Vein endothelial cell (primary cell): ENCODE measurements around the gene SAPCD2. TPM values are rescaled to one million over a fixed set of nuclear protein-coding genes. Genes with fewer than 3 reads are reported as not detected.

Experiments
- small RNA-seq: library from RNA; depleted of rRNA; stranded (forward); fragments of <200 nt; gene quantifications from one replicate; pipeline ENCODE3, GENCODE V24; 2012
- total RNA-seq: library from RNA; depleted of rRNA; stranded (reverse); fragments of >200 nt; gene quantifications from 2 replicates; pipeline ENCODE4 v1.2.3, GENCODE V29; 2012

Gene SAPCD2, protein sequence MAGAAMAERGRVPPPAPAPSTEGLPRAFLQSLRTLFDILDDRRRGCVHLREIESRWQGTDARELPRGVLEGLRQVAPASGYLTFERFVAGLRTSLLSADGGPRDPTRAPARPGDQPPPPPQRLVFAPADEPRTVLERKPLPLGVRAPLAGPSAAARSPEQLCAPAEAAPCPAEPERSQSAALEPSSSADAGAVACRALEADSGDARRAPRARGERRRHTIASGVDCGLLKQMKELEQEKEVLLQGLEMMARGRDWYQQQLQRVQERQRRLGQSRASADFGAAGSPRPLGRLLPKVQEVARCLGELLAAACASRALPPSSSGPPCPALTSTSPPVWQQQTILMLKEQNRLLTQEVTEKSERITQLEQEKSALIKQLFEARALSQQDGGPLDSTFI
- 11.1 and 14.7 TPM in 2 replicates for total RNA-seq

DNA sequence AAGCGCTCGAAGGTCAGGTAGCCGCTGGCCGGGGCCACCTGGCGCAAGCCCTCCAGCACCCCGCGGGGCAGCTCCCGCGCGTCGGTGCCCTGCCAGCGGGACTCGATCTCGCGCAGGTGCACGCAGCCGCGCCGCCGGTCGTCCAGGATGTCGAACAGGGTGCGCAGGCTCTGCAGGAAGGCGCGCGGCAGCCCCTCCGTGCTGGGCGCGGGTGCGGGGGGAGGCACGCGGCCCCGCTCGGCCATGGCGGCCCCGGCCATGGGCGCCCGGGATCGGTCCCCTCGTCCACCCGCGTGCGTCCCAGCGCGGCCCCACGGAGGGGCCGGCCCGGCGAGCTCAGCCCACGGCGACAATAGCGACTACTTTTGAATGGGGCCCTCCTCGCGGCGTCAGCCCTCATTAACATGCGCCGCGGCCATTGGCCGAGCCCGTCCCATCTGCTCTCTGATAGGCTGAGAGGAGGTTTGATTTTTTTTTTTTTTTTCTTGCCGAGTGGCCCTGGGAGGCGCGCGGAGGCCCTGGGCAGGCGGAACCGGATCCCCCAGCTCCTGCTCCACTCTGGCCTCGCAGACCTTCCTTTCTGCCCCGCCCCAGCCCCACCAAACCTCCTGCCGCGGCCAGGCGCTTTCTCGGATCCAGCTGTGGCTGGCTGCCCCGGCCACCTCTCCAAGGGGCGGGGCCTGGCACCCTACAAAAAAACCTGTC lies at the start of gene SAPCD2:
TSS of gene SAPCD2 (minus strand) at position 357 of the 705 bp plus-strand sequence. CDS start at position 260, 97 bp downstream.

DNA sequence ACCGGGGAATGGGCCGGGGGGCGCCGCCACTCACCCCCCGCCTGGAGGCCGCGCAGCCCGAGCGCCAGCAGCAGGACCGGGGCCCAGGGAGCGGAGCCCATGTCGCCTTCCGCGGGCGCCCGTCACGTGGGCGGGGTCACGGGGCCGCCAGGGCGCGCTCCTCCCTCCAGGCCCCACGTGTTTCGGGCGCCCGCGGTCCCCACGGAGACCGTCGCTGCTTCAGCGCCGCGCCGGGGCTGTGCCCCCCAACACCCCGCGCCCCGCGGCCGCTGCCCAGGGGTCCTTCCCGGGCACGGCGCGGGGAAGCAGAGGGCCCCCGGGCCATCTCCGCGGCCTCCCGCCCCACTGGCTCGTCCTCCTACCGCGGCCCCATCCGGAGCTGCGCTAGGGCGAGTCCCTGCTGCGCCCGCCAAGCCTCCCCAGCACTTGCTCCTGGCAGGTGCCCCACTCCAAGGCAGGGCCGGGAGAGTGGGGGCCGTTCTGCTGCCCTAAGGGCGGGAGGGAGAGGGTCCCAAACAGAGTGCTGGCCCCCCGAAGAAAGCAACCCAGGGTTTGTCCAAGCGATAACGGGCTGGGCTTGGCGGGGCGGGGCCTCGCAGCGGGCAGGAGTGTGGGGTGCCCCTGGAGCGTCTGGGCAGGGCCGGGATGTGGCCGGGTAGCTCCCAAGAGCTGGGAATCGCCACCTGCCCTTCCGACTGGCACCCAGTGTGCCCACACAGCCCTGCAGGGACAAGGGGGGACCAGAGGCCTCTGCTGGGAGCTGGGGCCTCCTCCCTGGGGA lies 44.4 kb upstream of the SAPCD2 start, which contains the start of gene DPP7:
TSS of gene DPP7 (minus strand) at position 121 of the 781 bp plus-strand sequence. CDS start at position 101, 20 bp downstream.

DNA sequence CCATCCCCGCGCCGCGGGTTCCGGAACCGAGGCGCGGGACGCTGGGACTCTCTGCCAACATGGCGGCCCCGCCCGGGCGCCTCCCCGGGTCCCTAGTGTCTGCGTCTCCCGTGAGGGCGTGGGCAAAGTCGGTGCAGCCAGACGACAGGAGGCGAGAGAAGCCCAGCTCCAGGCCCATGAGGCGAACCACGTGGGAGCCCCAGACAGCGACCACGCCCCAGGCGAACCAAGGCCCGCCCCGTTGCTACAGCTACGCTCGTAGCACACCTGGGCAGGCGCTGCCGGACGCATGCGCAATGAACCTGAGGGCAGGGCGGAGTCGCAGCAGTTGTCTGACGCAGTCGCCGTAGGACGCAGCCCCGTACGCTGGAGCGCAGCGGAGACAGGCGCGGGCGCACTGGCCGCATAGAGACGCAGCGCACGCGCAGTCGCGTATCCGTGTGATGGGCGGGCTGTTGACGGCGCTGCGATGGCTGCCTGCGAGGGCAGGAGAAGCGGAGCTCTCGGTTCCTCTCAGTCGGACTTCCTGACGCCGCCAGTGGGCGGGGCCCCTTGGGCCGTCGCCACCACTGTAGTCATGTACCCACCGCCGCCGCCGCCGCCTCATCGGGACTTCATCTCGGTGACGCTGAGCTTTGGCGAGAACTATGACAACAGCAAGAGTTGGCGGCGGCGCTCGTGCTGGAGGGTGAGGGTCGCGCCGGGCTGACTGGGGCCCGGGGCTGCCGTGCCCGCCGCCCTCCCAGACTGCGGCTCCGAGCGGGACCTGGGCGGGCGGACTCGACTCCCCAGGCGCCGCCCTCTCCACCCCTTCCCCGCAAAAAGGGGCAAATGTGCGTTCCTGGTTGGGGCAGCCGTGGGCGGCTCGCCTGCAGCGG lies 16.4 kb upstream of the SAPCD2 start, which contains the start of gene MAN1B1:
TSS of gene MAN1B1 (plus strand) at position 455 of the 878 bp plus-strand sequence. CDS start at position 470, 15 bp downstream.

DNA sequence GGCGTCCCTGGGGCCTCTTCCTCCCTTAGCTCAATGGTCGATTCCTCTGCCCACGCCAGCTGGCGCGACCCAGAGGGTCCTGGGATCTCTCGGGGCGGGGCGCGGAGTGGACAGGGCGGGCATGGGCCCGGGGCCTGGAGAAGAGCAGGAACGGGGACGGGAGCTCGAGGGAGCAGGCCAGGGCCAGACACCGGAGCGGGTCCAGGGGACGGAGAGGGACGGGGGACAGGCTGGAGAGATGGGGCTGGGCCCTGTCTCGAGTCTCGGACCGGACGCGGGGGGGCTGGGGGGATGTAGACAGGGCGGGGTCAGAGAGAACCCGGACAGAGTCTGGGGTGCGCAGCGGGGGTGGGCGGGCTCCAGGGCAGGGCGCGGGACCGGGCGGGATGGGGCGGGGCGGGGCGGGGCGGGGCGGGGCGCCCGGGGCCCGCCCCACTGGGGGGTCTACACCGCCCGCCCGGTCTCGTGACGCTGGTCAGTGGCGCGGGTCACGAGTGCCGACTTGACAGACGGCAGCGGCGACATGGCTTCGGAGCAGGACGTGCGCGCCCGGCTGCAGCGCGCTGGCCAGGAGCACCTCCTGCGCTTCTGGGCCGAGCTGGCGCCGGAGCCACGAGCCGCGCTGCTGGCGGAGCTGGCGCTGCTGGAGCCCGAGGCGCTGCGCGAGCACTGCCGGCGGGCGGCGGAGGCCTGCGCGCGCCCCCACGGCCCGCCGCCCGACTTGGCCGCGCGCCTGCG lies 6.8 kb upstream of the SAPCD2 start, which contains the start of gene UAP1L1:
TSS of gene UAP1L1 (plus strand) at position 508 of the 738 bp plus-strand sequence. CDS start at position 524, 16 bp downstream.

DNA sequence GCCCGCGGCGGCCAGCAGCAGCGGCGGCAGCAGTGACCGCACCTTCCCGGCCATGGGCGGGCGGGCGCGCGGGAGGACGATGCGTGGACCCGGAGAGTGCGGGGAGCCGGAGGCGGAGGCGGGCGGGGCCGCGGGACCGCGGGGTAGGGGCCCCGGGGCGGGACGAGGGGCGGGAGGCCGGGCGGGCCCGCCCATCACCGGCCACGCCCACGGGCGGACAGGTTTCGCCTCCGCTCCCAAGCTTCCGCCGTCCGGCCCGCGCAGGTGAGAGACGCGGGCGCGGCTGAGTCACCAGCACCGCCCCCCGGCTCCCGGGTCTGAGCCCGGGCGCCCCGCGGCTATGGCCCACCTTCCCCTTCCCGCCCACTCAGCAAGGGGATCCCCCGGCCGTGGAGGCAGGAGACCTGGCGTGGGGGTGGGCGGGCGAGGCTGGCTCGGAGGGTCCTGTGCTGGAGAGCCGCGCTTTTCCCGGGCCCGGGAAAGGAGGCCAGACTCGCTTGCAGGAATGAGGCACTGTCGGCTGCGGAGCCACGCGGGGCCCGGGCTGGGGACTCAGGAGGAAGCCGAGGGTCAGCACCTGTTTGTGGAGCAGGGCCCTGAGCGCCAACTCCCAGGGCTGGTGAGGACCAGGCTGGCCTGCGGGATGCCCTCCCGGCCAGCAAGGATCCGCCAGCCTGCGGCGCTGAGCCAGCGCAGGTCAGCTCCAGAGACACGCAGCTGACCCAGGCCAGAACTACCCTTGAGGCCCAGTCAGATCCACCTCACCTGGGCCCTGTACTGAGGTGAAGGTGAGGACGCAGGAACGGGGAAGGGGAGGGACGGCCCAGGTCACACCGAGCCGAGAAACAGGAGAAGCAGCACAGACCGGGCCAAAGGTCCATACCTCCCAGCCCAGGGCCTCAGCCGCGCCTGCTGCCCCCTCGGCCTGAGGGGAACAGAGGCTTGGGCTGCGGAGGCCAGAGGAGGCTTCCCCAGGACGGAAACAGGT lies 16.1 kb downstream of the SAPCD2 start, which contains the start of gene ENTPD2:
TSS of gene ENTPD2 (minus strand) at position 118 of the 988 bp plus-strand sequence. CDS start at position 54, 64 bp downstream.

DNA sequence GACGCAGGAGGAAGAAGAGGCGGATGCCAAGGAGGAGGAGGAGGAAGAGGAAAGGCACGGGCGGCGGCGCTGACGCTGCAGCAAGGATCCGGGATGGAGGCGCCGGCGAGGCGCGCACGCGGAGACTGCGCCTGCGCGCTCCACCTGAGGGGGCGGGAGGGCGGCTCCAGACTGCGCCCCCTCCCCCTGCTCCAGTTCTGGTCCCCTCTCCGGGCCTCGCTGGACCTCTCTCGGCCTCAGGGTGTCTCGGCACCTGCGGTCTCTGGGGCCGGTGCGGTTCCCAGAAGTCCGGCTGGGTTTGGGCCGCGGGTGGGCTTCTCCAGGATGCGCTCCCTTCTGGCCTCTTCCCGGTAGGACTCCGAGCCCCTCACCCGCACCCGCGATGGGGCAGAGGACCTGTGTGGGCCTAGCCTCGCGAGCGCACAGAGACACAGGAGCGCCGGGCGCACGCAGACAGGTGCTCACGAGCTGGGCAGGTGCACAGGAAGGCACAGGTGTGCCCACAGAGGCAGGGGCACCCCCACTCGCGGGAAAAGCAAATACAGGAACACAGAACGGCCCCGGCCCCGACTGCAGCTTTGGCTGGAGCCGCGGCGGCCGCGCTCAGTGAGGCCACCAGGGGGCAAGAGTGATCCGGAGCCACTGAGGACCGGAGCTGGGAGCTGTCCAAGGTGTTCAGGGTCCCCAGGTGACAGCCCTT lies 24.1 kb downstream of the SAPCD2 start, which contains the start of gene NPDC1:
TSS of gene NPDC1 (minus strand) at position 90 of the 700 bp plus-strand sequence. CDS start 188 bp downstream, outside the sequence.

DNA sequence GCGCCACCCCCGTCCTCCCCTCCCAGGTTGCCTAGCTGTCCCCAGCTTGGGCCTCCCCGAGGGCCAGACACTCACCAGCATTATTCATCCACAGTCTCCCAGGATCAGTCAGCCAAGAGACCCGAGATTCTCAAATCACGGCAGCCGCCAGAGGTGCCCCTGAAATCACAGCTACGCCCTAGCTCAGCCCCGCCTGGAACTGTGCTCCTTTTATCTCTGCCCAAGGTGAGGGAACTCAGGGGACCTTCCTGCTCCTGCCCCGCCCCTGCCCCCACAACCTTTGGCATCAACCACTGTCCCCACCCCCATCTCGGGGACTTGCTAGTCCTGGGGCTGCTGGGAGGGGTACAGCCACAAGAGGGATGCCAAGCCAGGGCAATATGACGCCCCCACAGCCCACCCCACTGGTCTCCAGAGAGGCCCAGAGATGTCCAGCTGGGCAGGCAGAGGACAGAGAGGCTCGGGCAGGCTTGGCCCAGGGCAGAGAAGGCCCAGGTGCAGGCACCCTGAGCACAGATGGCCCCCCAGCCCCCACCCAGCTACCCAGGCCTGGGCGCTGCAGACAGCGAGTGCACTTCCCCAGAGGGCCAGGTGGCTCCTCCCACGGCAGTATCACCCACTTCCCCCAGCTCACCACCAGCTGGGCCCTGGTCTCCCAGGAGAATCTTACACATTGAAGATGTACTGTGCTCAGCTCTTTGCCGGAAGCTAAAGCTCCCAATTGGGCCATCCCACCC lies 38.3 kb downstream of the SAPCD2 start, which contains the start of gene FUT7:
TSS of gene FUT7 (minus strand) at position 185 of the 737 bp plus-strand sequence. CDS start at position 88, 97 bp downstream.

DNA sequence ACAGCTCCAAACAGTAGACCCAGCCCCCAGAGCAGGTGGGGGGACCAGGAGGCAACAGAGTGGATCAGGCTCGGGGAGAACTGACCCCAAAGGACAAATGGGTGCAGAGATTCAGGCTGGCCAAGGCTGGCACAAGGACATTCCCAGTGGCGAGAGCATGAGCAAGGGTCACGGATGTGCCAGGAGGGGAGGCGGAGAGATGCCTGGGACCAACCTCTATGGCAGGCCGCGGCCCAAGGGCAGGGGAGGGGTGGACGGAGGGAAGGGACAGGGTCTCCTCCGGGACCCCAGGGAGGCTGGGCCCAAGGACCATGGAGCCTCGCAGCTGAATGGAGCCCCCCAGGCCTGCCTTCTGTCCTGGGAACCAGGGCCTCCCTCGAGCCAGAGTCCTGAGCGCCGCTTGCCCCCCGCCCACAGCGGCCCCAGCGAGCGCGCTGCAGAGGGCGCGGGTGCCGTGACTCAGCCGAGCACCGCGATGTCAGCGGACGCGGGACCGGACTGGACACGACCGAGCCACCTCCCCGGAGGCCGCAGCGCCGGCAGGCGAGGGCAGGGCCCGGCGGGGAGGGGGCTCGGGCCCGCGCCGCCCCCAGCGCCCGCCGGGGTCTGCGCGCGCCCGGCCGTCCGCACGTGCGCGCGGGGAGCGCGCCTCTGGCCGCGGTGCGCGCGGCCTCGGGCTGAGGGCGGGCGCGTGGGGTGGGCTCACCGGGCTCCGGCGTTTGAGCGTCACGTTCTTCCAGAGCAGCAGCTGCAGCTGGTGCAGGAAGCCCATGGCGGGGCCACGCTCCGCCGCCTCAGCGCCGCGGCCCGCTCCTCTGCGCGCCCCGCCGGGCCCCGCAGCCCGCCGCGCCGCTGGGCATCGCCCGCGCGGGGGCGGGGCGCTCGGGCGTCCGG lies 42.7 kb downstream of the SAPCD2 start, which contains the start of gene ABCA2:
TSS of gene ABCA2 (minus strand) at position 869 of the 894 bp plus-strand sequence. CDS start at position 772, 97 bp downstream.

Small RNAs within 50 kb of the gene (small RNA-seq; reads per million reads assigned to genes)
- gene RF00153 = not detected

Other genes with a start within 250 kb of the SAPCD2 start
- 0.65 and 0.67 TPM in 2 replicates for gene AJM1, start 228.1 kb downstream of the SAPCD2 start, total RNA-seq
- 77.7 and 106 TPM in 2 replicates for gene PHPT1, start 221.1 kb downstream of the SAPCD2 start, total RNA-seq
- 0.98 and 1.4 TPM in 2 replicates for gene MAMDC4, start 218.2 kb downstream of the SAPCD2 start, total RNA-seq
- gene EDF1, start 204.2 kb downstream of the SAPCD2 start, total RNA-seq = 253 and 286 TPM in 2 replicates
- gene TRAF2, start 184.0 kb downstream of the SAPCD2 start, total RNA-seq = 11.8 and 13.9 TPM in 2 replicates
- 180 and 181 TPM in 2 replicates for gene FBXW5, start 125.8 kb downstream of the SAPCD2 start, total RNA-seq
- 0.33 and 0.76 TPM in 2 replicates for gene C8G, start 125.3 kb downstream of the SAPCD2 start, total RNA-seq
- 0.29 TPM in 1 of 2 replicates, not detected in the other for gene LCN12, start 118.3 kb downstream of the SAPCD2 start, total RNA-seq
- not detected in 2 replicates for gene PTGDS, start 93.1 kb downstream of the SAPCD2 start, total RNA-seq
- gene LCNL1, start 87.6 kb downstream of the SAPCD2 start, total RNA-seq = not detected in 2 replicates
- gene PAXX, start 78.1 kb downstream of the SAPCD2 start, total RNA-seq = 14.6 and 19.6 TPM in 2 replicates
- gene CLIC3, start 74.0 kb downstream of the SAPCD2 start, total RNA-seq = 0.29 and 0.33 TPM in 2 replicates
- gene ABCA2, start 42.3 kb downstream of the SAPCD2 start, total RNA-seq = 12.4 and 18.6 TPM in 2 replicates
- gene FUT7, start 38.5 kb downstream of the SAPCD2 start, total RNA-seq = not detected in 2 replicates
- gene NPDC1, start 24.4 kb downstream of the SAPCD2 start, total RNA-seq = 52.6 and 64.7 TPM in 2 replicates
- not detected in 2 replicates for gene ENTPD2, start 16.5 kb downstream of the SAPCD2 start, total RNA-seq
- gene UAP1L1, start 7.0 kb upstream of the SAPCD2 start, total RNA-seq = 19.9 and 21.5 TPM in 2 replicates
- 65.8 and 69.2 TPM in 2 replicates for gene MAN1B1, start 16.4 kb upstream of the SAPCD2 start, total RNA-seq
- 70.4 and 103 TPM in 2 replicates for gene DPP7, start 44.2 kb upstream of the SAPCD2 start, total RNA-seq
- gene GRIN1, start 68.6 kb upstream of the SAPCD2 start, total RNA-seq = 0.10 TPM in 1 of 2 replicates, not detected in the other
- gene LRRC26, start 99.5 kb upstream of the SAPCD2 start, total RNA-seq = not detected in 2 replicates
- gene TMEM210, start 101.5 kb upstream of the SAPCD2 start, total RNA-seq = not detected in 2 replicates
- gene ANAPC2, start 118.0 kb upstream of the SAPCD2 start, total RNA-seq = 30.1 and 37.6 TPM in 2 replicates
- 102 and 108 TPM in 2 replicates for gene SSNA1, start 118.1 kb upstream of the SAPCD2 start, total RNA-seq
- gene TPRN, start 130.2 kb upstream of the SAPCD2 start, total RNA-seq = 9.9 and 10.8 TPM in 2 replicates
- gene TMEM203, start 135.1 kb upstream of the SAPCD2 start, total RNA-seq = 27.1 and 28.9 TPM in 2 replicates
- 8.3 and 8.8 TPM in 2 replicates for gene NDOR1, start 135.1 kb upstream of the SAPCD2 start, total RNA-seq
- 0.19 and 0.65 TPM in 2 replicates for gene RNF208, start 151.7 kb upstream of the SAPCD2 start, total RNA-seq
- 0.65 and 0.67 TPM in 2 replicates for gene CYSRT1, start 154.6 kb upstream of the SAPCD2 start, total RNA-seq
- gene RNF224, start 156.9 kb upstream of the SAPCD2 start, total RNA-seq = under 0.01 and 0.19 TPM in 2 replicates
- not detected in 2 replicates for gene SLC34A3, start 160.3 kb upstream of the SAPCD2 start, total RNA-seq
- gene TUBB4B, start 170.7 kb upstream of the SAPCD2 start, total RNA-seq = 199 and 241 TPM in 2 replicates
- not detected in 2 replicates for gene STPG3, start 180.7 kb upstream of the SAPCD2 start, total RNA-seq
- 73.9 and 77.1 TPM in 2 replicates for gene NELFB, start 184.8 kb upstream of the SAPCD2 start, total RNA-seq
- gene TOR4A, start 207.2 kb upstream of the SAPCD2 start, total RNA-seq = 58.3 and 77.4 TPM in 2 replicates
- 46.7 and 64.3 TPM in 2 replicates for gene NRARP, start 231.7 kb upstream of the SAPCD2 start, total RNA-seq